WTC11 (cell line): ENCODE measurements around the gene WDFY3. TPM values are rescaled to one million over a fixed set of nuclear protein-coding genes. Genes with fewer than 3 reads are reported as not detected.

ENCODE experiments used
- ATAC-seq: fragments of 200-7000 bp; cut with Tn5 transposase; 2 replicates; pipeline ENCODE4 v1.10.0; 2021; ENCODE audit warnings: mild to moderate bottlenecking, moderate library complexity
- CTCF ChIA-PET: fragments of 300-600 bp; sonication (Branson Sonifier 250); formaldehyde crosslinking; loops from one replicate; lab custom pipeline; 2021; ENCODE audit warnings: antibody characterized with exemption; lab: Charles Lee
- POLR2A ChIA-PET: fragments of 350-600 bp; sonication (Branson Sonifier 250); formaldehyde crosslinking; loops from one replicate; lab custom pipeline; 2021; ENCODE audit warnings: antibody characterized with exemption; lab: Charles Lee
- DNase-seq: peaks from one replicate; pipeline ENCODE4 v3.0.0; 2021; ENCODE audit warnings: low spot score
- H3K27ac Mint-ChIP-seq: 2 replicates; pipeline ENCODE4 v1.8.0; 2021; ENCODE audit warnings: mixed read lengths
- H3K27me3 Mint-ChIP-seq: 2 replicates; pipeline ENCODE4 v1.8.0; 2021; ENCODE audit warnings: low read depth, mild to moderate bottlenecking, moderate library complexity, mixed read lengths
- H3K36me3 Mint-ChIP-seq: 2 replicates; pipeline ENCODE4 v1.8.0; 2021; ENCODE audit warnings: mixed read lengths
- H3K4me1 Mint-ChIP-seq: 2 replicates; pipeline ENCODE4 v1.8.0; 2022; ENCODE audit warnings: mixed read lengths
- H3K4me3 Mint-ChIP-seq: 2 replicates; pipeline ENCODE4 v1.8.0; 2021; ENCODE audit warnings: mild to moderate bottlenecking, moderate library complexity, mixed read lengths
- H3K9me3 Mint-ChIP-seq: 2 replicates; pipeline ENCODE4 v1.8.0; 2021; ENCODE audit warnings: mixed read lengths
- ATF2 ChIP-seq: sonication (generic); formaldehyde crosslinking; IDR thresholded peaks from 2 replicates; pipeline ENCODE4 v1.8.1; 2022; ENCODE audit warnings: low read depth, missing genetic modification reagents, borderline replicate concordance
- ATF3 ChIP-seq: sonication (generic); formaldehyde crosslinking; conservative IDR thresholded peaks from 2 replicates; pipeline ENCODE4 v1.8.1; 2022; ENCODE audit warnings: mild to moderate bottlenecking, missing genetic modification reagents
- CBFB ChIP-seq: sonication (generic); formaldehyde crosslinking; IDR thresholded peaks from 2 replicates; pipeline ENCODE4 v1.8.1; 2022; ENCODE audit warnings: mild to moderate bottlenecking, low read depth, missing genetic modification reagents
- E2F1 ChIP-seq: sonication (generic); formaldehyde crosslinking; IDR thresholded peaks from 2 replicates; pipeline ENCODE4 v1.8.0; 2022; ENCODE audit warnings: mild to moderate bottlenecking, missing genetic modification reagents
- E2F4 ChIP-seq: sonication (generic); formaldehyde crosslinking; IDR thresholded peaks from 2 replicates; pipeline ENCODE4 v1.8.1; 2022; ENCODE audit warnings: low read depth, mild to moderate bottlenecking, moderate library complexity, missing genetic modification reagents, borderline replicate concordance
- EMX1 ChIP-seq: fragments of 250-450 bp; sonication (Bioruptor Pico); IDR thresholded peaks from 2 replicates; pipeline ENCODE4 v1.8.0; 2021; ENCODE audit warnings: mild to moderate bottlenecking
- ESRRA ChIP-seq: sonication (generic); formaldehyde crosslinking; IDR thresholded peaks from 2 replicates; pipeline ENCODE4 v1.8.1; 2022; ENCODE audit warnings: mild to moderate bottlenecking, missing genetic modification reagents, borderline replicate concordance
- ETV6 ChIP-seq: sonication (generic); formaldehyde crosslinking; IDR thresholded peaks from 2 replicates; pipeline ENCODE4 v1.8.1; 2022; ENCODE audit warnings: mild to moderate bottlenecking, missing genetic modification reagents
- FOXP1 ChIP-seq: sonication (generic); formaldehyde crosslinking; IDR thresholded peaks from 2 replicates; pipeline ENCODE4 v1.8.0; 2022; ENCODE audit warnings: missing genetic modification reagents, mild to moderate bottlenecking, moderate library complexity, borderline replicate concordance
- JUN ChIP-seq: sonication (generic); formaldehyde crosslinking; IDR thresholded peaks from 2 replicates; pipeline ENCODE4 v1.8.0; 2023; ENCODE audit warnings: mild to moderate bottlenecking, missing genetic modification reagents
- NFE2L1 ChIP-seq: sonication (generic); formaldehyde crosslinking; IDR thresholded peaks from 2 replicates; pipeline ENCODE4 v1.8.1; 2023; ENCODE audit warnings: missing genetic modification reagents
- NFYB ChIP-seq: sonication (generic); formaldehyde crosslinking; conservative IDR thresholded peaks from 2 replicates; pipeline ENCODE4 v1.8.0; 2022; ENCODE audit warnings: low read depth, missing genetic modification reagents
- NR1H2 ChIP-seq: sonication (generic); formaldehyde crosslinking; IDR thresholded peaks from 2 replicates; pipeline ENCODE4 v1.9.0; 2021; ENCODE audit warnings: mild to moderate bottlenecking, moderate library complexity, missing genetic modification reagents
- PRDM15 ChIP-seq: sonication (generic); formaldehyde crosslinking; IDR thresholded peaks from 2 replicates; pipeline ENCODE4 v1.8.0; 2022; ENCODE audit warnings: missing genetic modification reagents
- PRRX2 ChIP-seq: fragments of 250-450 bp; sonication (Bioruptor Pico); IDR thresholded peaks from 2 replicates; pipeline ENCODE4 v1.8.0; 2021; ENCODE audit warnings: mild to moderate bottlenecking
- SMAD3 ChIP-seq: sonication (generic); formaldehyde crosslinking; IDR thresholded peaks from 2 replicates; pipeline ENCODE4 v1.8.0; 2022; ENCODE audit warnings: missing genetic modification reagents, mild to moderate bottlenecking, borderline replicate concordance
- SP1 ChIP-seq: sonication (generic); formaldehyde crosslinking; conservative IDR thresholded peaks from 2 replicates; pipeline ENCODE4 v1.8.1; 2022; ENCODE audit warnings: missing genetic modification reagents
- TP53 ChIP-seq: sonication (generic); formaldehyde crosslinking; IDR thresholded peaks from 2 replicates; pipeline ENCODE4 v1.8.1; 2023; ENCODE audit warnings: mild to moderate bottlenecking, missing genetic modification reagents
- ZBTB21 ChIP-seq: sonication (generic); formaldehyde crosslinking; IDR thresholded peaks from 2 replicates; pipeline ENCODE4 v1.8.1; 2023; ENCODE audit warnings: mild to moderate bottlenecking, missing genetic modification reagents, borderline replicate concordance
- ZMAT4 ChIP-seq: fragments of 250-450 bp; sonication (Bioruptor Pico); IDR thresholded peaks from 2 replicates; pipeline ENCODE4 v1.9.0; 2021; ENCODE audit warnings: mild to moderate bottlenecking
- total RNA-seq: library from RNA; stranded (reverse); gene quantifications from 3 replicates; pipeline ENCODE4 v1.2.3, GENCODE V29; 2021

The WDFY3 gene
- total RNA-seq, 1 experiment from 2014 or later, result 77.2 TPM

GRCh38 chr4:84677093-84677492, 289.4 kb downstream of the WDFY3 start:
- Mint-ChIP-seq H3K4me3 (no peak overlapping the region), H3K9me3 (no peaks in the 10 kb centered on the region), H3K4me1 (peaks cover 7% of the 10 kb centered on the region), H3K27ac (no peak overlapping the region), H3K27me3 (no peaks in the 10 kb centered on the region), H3K36me3 (peaks cover 54% of the 10 kb centered on the region)
- no peak for TF ChIP-seq ESRRA (CRISPR knock-in tag)
- TF ChIP-seq PRRX2 (CRISPR knock-in tag), result no peak
- no peak for TF ChIP-seq ATF3 (CRISPR knock-in tag)
- no peak for TF ChIP-seq SP1
- TF ChIP-seq EMX1, result no peak
- TF ChIP-seq ZBTB21 (CRISPR knock-in tag), result no peak
- no peak for TF ChIP-seq SMAD3 (CRISPR knock-in tag)
- TF ChIP-seq NFE2L1 (CRISPR knock-in tag), result no peak
- TF ChIP-seq CBFB (CRISPR knock-in tag), result no peak
- no peak for TF ChIP-seq NFYB (CRISPR knock-in tag)
- TF ChIP-seq TP53 (CRISPR knock-in tag), result no peak
- no peak for TF ChIP-seq JUN (CRISPR knock-in tag)
- no peak for TF ChIP-seq ZMAT4 (CRISPR knock-in tag)
- TF ChIP-seq NR1H2 (CRISPR knock-in tag), result no peak
- ATAC-seq (no peak), DNase-seq (no peak)
- POLR2A ChIA-PET, result interaction anchor here (1.0 kb wide), 1 partner anchor 50 kb away, joined by 3 read pairs; no protein-coding TSS in a partner anchor
- CTCF ChIA-PET, result no interaction called here

- no peaks in the 10 kb centered on the region for H3K9me3 Mint-ChIP-seq
- TF ChIP-seq ETV6 (CRISPR knock-in tag) (no peak), PRDM15 (CRISPR knock-in tag) (no peak), NR1H2 (CRISPR knock-in tag) (no peak), E2F1 (CRISPR knock-in tag) (no peak), E2F4 (CRISPR knock-in tag) (no peak), ATF2 (no peak), FOXP1 (CRISPR knock-in tag) (no peak)
- TF ChIP-seq, all 79 proteins: peak for 0
- Mint-ChIP-seq H3K27me3 (no peaks in the 10 kb centered on the region), H3K4me1 (no peaks in the 10 kb centered on the region), H3K27ac (no peak overlapping the region), H3K36me3 (peaks cover 40% of the 10 kb centered on the region), H3K4me3 (no peak overlapping the region)
- ChIA-PET CTCF (no interaction called here), POLR2A (no interaction called here)
- ATAC-seq (no peak), DNase-seq (no peak)
Observed at GRCh38 chr4:84673475-84674240, 292.8 kb downstream of the WDFY3 start.
